Fibroblast of skin of back (primary cell): Measurements from ENCODE around the gene ABCA7.

Experiments used
- DNase-seq: peaks from one replicate; pipeline ENCODE4 v3.0.0-alpha.2; 2013

ABCA7 gene

GRCh38 chr19:1072371-1073015 lies 32.6 kb downstream of the ABCA7 start:
- DNase-seq = no peak

DNA sequence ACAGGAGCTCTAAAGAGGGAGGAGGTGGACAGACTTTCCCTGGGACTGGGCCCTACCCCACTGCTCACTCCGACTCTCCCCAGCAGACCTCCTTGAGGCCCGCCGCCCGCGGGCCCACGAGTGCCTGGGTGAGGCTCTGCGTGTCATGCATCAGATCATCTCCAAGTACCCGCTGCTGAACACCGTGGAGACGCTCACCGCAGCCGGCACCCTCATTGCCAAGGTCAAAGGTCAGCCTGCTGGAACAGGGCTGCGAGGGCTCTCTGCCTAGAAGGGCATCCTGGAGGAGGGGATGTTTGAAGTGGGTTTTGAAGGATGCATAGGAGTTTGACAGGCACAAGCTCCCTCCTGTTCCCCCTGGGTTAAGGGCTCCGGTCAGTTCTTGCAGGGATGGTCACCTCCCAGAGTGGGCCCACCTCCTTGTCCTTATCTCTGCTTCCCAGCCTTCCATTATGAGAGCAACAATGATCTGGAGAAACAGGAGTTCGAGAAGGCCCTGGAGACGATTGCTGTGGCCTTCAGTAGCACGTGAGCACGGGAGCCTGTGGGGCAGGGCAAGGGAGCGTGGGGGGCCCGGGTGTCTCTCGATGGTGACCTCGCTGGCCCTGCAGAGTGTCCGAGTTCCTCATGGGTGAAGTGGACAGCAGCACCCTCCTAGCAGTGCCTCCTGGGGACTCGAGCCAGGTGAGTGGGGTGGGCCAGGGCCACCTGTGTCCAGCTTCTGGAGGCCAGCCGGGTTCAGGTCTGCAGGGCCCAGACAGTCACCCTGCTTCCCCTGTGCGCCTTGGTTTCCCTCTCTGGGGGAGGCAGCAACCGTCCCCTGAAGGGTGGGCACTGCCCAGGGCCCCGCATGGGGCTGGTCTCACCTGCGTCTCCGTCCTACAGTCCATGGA lies 33.4 kb downstream of the ABCA7 start:
- no peak for DNase-seq

DNA sequence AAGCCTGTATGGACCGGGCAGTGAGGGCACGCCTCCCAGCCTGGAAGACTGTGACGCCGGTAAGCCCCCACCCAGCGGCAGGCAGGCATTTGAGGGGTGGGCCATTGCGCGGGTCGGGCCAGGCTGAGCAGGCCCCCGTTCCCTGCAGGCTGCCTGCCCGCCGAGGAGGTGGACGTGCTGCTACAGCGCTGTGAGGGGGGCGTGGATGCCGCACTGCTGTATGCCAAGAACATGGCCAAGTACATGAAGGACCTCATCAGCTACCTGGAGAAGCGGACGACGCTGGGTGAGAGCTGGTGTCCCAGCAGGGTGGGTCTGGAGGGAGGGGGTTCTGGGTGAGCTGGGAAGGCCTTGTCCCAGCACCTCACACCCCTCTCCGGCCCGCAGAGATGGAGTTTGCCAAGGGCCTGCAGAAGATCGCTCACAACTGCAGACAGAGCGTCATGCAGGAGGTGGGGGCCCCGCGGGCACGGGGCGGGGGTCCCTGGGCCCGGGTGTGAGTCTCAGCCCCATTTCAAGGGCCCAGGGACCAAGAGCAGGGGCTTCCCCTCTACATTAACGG lies 34.1 kb downstream of the ABCA7 start:
- no peak for DNase-seq

DNA sequence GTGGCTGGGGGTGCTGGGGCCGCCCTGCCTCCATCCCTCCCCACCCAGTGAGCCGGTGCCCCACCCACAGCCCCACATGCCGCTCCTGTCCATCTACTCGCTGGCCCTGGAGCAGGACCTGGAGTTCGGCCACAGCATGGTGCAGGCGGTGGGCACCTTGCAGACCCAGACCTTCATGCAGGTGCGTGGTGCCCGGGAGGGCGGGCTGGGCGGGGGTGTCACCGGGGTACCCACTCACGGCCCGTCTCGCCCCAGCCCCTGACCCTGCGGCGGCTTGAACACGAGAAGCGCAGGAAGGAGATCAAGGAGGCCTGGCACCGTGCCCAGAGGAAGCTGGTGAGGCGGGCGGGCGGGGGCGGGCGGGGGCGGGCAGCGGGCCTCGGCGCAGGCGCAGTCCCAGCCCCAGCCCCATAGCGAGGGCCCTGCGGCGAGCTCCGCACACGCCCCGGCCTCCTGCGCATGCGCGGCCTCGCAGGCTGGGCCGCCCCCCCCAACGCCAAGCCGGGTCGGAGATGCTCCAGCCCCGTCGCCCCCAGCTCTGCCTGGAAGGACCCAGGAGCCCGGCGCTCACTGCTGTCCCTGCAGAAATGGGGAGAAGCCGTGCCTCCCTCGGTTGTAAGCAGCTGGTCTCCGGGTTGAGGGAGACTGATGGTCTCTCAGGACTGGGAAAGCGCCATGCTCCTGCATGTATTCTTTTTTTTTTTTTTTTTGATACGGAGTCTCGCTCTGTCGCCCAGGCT lies 34.8 kb downstream of the ABCA7 start:
- no peak for DNase-seq

GRCh38 chr19:1076046-1076386 lies 36.1 kb downstream of the ABCA7 start:
- no peak for DNase-seq

DNA sequence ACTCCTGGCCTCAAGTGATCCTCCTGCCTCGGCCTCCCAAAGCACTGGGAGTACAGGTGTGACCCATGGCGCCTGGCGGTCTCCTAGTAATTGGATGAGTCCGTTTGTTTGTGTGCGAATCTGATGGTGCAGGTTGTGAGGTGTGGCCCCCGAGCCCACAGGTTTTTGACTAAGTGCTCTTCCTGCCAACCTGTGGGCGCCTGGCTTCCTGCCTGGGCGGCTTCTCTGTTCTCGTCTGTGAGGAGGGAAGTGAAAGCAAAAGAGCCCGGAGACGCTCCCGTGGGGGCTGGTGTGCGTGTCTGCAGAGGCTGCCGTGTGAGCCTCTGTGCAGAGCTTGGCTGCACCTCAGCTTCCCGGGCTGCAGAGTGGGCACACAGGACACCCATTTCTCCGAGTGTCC lies 37.0 kb downstream of the ABCA7 start:
- no peak for DNase-seq

DNA sequence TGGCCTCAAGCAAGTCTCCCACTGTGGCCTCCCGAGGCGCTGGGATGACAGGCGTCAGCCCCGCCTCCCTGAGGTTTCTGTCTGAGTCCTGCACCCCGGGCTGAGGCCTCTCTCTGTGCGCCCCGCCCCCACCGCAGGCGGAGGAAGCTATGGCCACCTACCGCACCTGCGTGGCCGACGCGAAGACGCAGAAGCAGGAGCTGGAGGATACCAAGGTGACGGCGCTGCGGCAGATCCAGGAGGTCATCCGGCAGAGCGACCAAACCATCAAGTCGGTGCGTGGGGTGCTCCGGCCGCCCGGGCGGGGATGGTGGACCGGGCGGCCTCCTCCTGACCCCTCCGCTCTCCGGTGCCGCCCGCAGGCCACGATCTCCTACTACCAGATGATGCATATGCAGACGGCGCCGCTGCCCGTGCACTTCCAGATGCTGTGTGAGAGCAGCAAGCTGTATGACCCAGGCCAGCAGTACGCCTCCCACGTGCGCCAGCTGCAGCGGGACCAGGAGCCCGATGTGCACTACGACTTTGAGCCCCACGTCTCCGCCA lies 39.7 kb downstream of the ABCA7 start:
- no peak for DNase-seq

DNA sequence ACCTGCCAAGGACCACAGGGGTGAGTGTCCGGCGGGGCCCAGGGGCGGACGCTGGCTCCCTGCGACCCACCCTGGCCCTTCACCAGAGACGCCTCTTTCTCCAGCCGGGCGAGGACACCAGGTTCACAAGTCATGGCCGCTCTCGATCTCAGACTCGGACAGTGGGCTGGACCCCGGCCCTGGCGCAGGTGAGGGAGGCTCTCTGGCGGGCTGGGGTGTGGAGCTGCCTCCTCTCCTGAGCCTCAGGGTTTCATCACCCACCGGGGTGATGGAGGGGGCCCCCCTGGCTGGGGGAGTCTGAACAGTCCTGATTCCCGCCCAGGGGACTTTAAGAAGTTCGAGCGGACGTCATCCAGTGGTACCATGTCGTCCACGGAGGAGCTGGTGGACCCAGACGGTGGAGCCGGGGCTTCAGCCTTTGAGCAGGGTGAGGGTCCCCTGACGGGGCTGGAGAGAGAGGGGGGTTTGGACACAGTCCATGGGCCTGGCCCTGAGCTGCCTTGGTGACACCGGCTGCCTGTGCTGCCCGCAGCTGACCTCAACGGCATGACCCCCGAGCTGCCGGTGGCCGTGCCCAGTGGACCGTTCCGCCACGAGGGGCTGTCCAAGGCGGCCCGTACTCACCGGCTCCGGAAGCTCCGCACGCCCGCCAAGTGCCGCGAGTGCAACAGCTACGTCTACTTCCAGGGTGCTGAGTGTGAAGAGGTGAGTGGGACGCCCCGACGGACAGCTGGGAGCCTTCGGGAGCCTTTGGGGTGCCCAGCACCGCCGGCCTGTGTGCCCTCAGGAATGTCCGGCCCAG lies 40.7 kb downstream of the ABCA7 start:
- no peak for DNase-seq

DNA sequence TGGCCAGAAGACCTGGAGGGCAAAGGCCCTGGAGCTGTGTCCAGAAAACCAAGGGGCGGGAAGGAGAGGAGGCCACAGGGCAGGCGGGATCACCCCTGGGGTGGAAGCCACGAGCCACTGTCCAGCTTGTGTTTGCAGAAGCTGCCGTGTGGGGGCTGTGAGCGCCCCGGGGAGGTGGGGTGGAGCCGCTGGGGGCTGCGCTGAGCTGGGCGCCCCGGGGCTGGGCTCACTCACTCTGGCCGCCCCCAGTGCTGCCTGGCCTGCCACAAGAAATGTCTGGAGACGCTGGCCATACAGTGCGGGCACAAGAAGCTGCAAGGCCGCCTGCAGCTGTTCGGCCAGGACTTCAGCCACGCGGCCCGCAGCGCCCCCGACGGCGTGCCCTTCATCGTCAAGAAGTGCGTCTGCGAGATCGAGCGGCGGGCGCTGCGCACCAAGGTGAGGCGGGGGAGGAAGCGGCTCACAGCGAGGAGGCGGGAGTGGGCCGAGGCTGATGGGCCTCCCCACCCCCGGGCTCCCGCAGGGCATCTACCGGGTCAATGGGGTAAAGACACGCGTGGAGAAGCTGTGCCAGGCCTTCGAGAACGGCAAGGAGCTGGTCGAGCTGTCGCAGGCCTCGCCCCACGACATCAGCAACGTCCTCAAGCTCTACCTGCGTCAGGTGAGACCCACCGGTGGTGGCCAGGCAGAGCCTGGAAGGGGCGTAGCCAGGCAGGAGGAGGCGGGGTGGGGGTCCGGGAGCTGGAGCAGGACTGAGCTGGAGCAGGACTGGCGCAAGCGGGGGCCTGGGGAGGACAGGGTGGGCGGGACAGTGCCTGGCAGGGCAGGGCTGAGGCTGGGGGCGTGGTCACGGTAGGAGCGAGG lies 41.6 kb downstream of the ABCA7 start:
- DNase-seq = no peak

- DNase-seq = peak; percentile 19
These were observed 42.4 kb downstream of the ABCA7 start for GRCh38 chr19:1082165-1082927.

DNA sequence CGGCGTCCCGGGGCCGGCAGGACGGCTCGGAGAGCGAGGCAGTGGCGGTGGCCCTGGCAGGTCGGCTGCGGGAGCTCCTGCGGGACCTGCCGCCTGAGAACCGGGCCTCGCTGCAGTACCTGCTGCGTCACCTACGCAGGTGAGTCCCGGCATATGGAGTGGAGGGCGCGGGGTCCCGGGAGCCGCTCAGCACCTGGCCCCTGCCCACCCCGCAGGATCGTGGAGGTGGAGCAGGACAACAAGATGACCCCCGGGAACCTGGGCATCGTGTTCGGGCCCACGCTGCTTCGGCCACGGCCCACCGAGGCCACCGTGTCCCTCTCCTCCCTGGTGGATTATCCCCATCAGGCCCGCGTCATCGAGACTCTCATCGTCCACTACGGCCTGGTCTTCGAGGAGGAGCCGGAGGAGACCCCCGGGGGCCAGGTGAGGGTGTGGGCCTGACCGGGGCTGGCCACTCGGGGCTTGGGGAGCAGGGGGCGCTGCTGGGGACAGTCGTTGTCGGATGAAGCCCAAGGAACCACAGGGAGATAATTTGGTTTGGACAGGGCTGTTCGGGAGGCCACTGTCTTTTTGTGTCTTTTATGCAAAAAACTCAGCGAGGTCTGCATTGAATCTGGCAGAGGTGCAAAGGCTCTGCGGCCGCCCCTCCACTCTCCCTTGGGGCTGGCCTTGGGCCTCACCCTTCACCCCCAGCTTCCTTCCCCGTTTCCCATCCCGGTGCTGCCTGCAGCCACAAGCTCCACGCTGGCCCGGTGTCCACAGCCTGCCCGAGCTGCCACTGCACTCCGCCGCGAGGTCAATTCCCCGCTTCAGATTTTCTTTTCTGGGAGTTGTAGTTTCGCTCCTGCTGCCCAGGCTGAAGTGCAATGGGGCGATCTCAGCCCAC lies 43.3 kb downstream of the ABCA7 start:
- DNase-seq = no peak

GRCh38 chr19:1084024-1084868 lies 44.3 kb downstream of the ABCA7 start:
- no peak for DNase-seq

DNA sequence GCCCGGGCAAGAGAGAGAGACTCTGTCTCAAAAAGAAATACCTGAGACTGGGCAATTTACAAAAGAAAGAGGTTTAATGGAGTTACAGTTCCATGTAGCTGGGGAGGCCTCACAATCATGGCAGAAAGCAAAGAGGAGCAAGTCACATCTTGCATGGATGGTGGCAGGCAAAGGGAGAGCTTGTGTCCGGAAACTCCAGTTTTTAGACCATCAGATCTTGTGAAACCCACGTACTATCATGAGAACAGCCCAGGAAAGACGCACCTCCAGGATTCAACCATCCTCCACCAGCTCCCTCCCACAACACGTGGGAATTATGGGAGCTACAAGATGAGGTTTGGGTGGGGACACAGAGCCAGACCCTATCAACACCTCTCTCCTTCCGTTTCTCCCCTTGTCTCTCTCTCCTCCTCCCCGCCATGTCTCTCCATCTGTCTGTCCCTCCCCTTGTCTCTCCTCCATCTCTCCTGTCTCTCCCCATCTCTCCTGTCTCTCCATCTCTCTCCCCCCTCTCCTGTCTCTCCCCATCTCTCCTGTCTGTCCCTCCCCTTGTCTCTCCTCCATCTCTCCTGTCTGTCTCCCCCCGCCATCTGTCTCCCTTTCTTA lies 45.2 kb downstream of the ABCA7 start:
- no peak for DNase-seq

DNA sequence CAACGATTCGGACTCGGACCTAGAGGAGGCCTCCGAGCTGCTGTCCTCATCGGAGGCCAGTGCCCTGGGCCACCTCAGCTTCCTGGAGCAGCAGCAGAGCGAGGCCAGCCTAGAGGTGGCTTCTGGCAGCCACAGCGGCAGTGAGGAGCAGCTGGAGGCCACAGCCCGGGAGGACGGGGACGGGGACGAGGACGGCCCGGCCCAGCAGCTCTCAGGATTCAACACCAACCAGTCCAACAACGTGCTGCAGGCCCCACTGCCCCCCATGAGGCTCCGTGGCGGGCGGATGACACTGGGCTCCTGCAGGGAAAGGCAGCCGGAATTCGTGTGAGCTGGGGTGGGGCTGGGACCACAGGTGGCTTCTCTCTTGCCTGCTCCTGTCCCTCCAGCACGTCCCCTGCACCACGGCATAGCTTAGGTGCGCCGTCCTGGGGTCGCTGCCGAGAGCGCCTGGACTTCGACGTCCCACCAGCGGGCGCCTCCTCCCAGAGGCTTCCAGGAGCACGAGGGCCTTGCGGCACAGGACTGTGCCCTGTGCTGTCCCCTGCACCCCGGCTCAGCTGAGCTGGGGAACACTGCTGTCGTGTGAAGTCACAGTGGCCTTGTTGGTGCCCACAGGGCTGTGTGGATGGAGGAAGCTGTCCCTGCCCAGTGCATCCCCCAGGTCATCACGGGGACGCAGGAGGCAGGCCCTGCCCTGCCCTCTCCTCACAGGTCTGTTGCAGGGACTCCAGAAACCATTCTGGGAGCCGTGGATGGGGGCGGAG lies 46.0 kb downstream of the ABCA7 start:
- no peak for DNase-seq

DNA sequence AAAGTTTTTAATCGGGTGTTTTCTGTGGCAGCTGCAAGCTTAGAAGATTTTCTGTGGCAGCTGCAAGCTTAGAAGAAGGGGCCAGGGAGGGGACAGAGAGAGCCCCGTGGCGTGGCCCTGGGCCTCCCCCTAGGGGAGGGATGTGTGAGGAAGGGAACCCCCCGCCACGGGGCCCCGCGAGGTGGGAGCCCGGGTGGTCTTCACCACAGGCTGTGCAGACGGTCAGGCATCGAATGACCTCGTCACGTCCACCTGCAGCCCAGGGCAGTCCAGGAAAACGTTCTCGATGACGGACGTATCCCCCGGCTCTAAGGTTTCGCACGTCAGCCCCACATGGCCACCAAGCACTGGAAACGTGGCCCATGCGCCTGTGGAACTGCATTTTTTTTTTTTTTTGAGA lies 46.7 kb downstream of the ABCA7 start:
- DNase-seq = no peak

DNA sequence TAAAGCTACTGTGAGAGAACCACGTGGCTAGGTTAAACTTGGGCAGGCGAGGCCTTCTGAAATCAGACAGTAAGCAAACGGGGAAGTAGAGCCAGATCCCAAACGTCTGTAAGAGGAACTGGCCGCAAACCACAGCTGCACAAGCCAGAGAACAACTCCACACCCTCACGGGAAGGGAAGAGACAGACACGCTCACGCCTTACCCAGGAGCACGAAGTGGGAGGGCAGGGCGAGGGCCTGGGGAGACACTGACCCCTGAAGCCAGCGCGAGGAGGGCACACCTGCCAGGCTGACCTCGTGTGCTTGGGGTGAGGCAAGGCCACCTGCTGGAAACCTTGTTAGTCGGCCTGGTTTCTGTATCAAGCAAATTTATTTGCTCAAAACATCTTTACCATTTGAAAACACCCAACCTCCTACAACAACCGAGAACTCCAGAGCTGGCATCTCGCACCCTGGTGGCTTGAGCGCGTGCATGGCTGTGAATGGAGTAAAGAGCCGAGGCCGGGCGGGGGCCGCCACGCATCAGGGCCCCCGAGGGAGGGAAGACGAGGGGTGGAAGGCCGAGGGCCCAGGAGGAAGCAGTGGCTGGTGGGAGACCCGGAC lies 48.0 kb downstream of the ABCA7 start:
- no peak for DNase-seq
